DMS153 treated with DMSO at 0.1 percent for 48 hours (cell line): ENCODE data around the gene GNPTG.

ENCODE experiments used
- DNase-seq: peaks from one replicate; lab custom pipeline; 2025; ENCODE audit not compliant: unreplicated experiment; lab: John Stamatoyannopoulos, UW

The GNPTG gene

GRCh38 chr16:1333149-1333812 is 18.4 kb upstream of the GNPTG start, which contains the start of gene BAIAP3:
TSS of gene BAIAP3 (plus strand) at chr16:1333645. CDS start at chr16:1338550, 4,905 bp downstream.
- DNase-seq, result no peak

DNA sequence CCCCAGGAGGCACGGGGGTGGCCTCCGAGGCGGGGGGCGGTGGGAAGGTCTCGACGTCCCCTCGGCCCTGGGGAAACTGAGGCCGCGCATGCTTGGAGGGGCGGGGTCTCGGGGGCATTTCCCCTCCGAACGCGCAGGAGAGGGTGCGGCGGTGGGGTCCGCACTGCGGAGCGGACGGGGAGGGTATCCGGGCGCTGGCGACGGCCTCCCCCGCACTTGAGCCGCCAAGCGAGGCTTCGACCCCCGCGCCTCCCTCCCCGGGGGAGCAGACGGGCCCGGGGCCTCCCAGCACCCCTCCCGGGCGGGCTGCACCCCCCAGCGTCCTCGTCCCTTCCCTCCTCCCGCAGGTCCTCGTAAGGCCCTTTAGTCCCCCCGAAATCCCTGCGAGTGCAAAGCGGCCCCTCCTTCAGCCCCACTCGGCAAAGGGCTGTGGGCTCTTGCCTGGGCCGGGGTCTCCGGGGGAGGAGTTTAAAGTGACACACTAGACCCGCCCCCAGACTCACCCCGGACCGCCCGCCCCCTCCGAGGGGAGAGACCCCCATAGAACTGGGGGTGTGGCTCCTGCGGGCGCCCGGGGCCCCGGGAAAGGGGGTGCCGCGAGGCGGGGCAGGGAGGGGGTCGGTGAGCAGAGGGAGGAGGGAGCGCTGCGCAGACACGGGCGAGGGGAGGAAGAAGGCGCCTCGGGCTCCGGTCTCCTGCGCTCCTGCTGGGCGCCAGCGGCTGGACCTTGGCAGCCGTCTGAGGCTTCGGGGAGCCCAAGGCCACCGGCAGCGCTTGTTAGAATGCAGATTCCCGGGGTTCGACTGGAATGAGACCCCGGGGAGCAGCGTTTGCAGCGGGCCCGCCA is 17.7 kb upstream of the GNPTG start:
- DNase-seq, result no peak

DNA sequence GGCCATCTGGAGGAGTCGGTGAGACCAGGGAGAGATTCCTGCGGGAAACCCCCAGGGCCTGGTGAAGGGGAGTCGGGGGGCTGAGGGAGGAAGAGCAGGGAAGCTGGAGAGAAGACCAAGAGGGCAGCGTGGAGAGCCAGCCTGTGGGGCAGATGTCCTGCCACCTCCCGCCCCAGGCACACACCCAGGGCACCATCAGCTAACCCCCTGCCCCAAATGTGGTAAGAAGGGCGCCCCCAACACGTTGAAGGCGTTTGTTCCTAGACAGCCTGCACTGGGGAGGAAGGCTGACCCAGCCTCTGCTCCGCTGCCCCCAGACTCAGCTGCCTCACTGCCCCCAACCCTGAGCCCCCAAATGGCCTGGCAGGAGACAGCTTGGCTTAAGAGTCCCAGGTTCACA is 17.0 kb upstream of the GNPTG start:
- DNase-seq, result no peak

GRCh38 chr16:1335211-1335971 is 16.3 kb upstream of the GNPTG start:
- DNase-seq, result no peak

GRCh38 chr16:1335996-1336395 is 15.7 kb upstream of the GNPTG start:
- no peak for DNase-seq

DNA sequence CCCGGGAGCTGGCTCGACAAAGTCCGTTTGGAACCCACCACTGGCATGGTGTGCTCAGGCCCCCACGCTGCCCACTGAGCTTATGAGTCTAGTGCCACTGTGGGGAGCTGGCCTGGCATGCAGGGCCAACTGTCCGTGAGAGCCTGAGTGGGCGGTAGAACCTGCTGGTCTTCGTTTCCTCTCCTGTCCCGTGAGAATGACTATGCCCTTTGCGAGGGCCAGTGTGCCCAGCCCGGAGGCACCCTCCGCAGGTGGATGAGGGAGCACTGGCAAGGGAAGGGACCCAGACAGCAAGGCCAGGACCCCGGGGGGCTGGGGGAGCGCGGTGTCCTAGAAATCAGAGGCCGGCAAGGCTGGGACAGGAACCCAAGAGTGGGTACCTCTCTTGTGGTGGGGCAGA is 15.1 kb upstream of the GNPTG start:
- no peak for DNase-seq

DNA sequence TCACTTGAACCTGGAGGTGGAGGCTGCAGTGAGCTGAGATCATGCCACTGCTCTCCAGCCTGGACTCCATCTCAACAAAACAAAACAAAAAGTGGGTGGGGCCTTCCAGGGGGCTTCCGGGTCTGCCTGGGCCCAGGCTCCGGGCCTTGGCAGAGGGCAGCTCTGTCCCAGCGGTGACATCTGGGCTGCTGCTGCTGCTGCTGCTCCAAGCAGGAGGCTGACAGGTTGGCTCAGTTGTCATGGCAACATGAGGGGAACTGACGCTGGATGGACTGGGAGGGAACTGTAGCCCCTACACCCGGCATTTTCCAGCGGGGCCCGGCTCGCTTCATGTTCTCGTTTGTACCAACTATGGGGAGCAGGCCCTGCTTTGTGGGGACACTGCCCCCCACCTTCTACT is 14.2 kb upstream of the GNPTG start:
- DNase-seq, result no peak

DNA sequence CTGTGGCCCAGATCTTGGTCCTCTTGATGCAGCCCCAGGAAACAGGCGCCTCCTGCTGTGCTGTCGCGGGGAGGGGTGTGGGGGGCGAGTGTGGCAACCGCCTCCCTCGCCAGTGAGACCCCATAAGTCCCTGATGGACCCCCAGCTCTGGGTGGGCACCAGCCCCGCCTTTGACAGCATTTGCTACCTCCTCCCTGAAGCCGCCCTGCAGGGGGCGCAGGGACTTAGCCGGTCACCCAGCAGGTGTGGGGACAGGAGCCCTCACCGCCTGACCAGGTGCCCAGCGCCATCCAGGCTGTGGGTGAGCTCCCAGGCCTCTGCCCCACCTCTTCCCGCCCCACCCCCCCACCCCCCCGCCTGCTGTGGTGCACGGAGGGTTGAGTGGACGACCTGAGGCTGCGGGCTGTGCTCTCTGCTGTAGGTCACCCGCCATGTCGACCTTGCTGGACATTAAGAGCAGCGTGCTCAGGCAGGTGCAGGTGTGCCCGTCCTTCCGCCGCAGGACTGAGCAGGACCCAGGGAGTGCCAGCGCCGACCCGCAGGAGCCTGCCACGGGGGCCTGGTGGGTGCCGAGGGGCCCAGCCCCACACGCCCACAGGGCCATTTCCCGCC is 13.5 kb upstream of the GNPTG start:
- no peak for DNase-seq

GRCh38 chr16:1338855-1339675 is 12.7 kb upstream of the GNPTG start:
- DNase-seq, result no peak

GRCh38 chr16:1340730-1341494 is 10.8 kb upstream of the GNPTG start:
- DNase-seq, result no peak

- no peak for DNase-seq
Measured at GRCh38 chr16:1341495-1342420, 10.0 kb upstream of the GNPTG start.

GRCh38 chr16:1342526-1343427 is 9.0 kb upstream of the GNPTG start:
- DNase-seq, result peak; percentile 98

DNA sequence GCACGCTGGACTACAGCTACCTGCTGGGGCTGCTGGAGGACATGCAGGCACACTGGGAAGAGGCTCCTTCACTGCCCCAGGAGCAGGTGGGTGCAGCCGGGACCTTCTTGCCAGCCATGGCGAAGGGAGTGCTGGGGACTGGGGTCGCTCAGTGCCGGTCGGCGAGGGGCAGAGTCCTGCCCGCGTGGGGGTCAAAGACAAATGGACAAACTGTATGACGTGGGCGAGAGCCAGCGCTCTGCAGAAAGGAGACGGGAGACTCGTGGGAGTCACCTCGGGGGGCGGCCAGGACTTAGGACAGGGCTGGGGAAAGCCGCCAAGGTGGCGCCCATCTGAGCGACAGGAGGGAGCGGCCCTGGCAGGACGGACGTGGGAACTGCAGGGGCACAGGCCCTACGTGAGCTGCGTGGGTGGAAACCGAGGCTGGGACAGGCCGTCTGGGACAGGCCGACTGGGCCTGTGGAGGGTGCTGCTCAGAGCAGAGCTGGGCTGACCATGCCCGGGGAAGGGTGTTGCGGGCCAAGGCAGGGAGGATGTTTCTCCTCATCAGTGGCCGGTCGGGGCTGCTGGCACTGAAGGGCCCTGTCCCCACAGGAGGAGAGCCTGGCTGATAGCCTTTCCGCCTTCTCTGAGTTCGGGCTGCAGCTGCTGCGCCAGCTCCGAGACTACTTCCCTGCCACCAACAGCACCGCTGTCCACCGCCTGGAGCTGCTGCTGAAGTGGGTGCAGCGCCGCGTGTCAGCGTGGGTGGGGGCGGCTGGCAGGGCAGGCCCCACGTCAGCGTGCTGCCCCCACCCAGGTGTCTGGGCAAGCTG is 8.1 kb upstream of the GNPTG start:
- no peak for DNase-seq

DNA sequence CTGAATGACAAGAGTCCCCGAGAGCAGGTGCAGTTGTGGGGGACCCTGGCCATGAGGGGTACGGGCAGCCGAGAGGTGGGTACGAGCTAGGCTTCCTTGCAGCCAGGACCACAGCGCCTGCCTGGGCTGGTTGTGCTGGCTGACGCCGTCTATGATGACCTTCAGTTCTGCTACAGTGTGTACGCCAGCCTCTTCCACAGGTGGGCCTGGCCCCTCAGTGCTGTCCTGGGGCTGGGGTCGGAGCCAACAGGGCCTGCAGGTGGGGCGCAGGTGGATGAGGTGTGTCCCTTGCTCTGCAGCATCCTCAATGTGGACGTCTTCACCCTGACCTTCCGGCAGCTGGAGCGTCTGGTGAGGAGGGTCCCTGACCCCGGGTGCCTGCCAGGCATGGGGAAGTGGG is 7.2 kb upstream of the GNPTG start:
- no peak for DNase-seq

DNA sequence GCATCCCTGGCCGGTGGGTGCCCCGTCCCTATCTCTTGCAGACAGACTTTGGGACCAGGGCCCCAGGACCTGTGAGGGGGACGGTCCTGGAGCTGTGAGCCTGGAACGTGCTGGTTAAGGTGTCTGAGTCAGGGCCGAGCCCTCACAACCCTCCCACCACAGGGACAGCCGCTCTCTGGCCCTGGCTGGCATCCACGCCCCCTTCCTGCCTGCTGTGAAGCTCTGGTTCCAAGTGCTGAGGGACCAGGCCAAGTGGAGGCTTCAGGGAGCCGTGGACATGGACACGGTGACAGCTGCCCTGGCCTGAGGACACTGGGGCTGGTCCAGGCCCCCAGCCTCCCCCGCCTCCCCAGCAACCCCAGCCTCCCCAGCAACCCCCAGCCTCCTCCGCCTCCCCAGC is 6.6 kb upstream of the GNPTG start:
- no peak for DNase-seq

- no peak for DNase-seq
Measured at GRCh38 chr16:1345651-1346421, 5.9 kb upstream of the GNPTG start.
